ENCODE measurements around the gene EFCAB6. TPM values are rescaled to one million over a fixed set of nuclear protein-coding genes. Genes with fewer than 3 reads are reported as not detected.

EFCAB6 gene
- polyA plus RNA-seq, 3 donors, result not detected

DNA sequence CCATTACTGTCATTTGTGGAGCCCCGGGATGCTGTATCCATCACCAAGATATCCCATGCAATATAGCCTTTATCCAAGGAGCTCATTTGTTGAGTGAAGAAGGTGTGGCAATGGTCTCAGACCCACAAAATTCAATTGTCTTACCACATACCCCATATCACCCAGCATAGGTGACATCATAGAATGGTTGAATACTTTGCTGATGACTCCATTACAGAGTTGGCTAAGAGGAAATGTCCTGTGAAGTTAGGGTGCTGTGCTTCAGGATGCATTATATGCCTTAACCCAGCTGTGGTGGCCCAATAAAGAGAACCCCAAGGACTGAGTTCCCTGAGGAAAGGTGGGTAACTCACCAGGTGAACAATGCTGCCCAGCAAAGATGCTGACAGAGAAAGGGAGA, 113.7 kb downstream of the EFCAB6 start:
- no peak overlapping the region for H2AFZ ChIP-seq (ENCODE audit: insufficient read depth, low read depth, low read length, poor library complexity, severe bottlenecking)
- TF ChIP-seq, protein P1, sequence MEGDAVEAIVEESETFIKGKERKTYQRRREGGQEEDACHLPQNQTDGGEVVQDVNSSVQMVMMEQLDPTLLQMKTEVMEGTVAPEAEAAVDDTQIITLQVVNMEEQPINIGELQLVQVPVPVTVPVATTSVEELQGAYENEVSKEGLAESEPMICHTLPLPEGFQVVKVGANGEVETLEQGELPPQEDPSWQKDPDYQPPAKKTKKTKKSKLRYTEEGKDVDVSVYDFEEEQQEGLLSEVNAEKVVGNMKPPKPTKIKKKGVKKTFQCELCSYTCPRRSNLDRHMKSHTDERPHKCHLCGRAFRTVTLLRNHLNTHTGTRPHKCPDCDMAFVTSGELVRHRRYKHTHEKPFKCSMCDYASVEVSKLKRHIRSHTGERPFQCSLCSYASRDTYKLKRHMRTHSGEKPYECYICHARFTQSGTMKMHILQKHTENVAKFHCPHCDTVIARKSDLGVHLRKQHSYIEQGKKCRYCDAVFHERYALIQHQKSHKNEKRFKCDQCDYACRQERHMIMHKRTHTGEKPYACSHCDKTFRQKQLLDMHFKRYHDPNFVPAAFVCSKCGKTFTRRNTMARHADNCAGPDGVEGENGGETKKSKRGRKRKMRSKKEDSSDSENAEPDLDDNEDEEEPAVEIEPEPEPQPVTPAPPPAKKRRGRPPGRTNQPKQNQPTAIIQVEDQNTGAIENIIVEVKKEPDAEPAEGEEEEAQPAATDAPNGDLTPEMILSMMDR (IDR thresholded peaks at IDR 0.05), result no peak
- no peak overlapping the region for H3K27ac ChIP-seq (ENCODE audit: low read depth in 1 of 2, low read length in 2 of 2)
- WGBS (ENCODE audit: insufficient coverage), result no CpG with 5 or more reads among the region's 1 CpG
- Mint-ChIP-seq H3K4me3 (no peak overlapping the region), H3K27me3 (ENCODE audit: low read depth in 3 of 3) (peaks cover 3 to 5% (median 4%) of the 10 kb centered on the region in 3 donors), H3K36me3 (no peaks in the 10 kb centered on the region), H3K9me3 (peaks cover 0 to 11% (median 7%) of the 10 kb centered on the region in 7 donors), H3K4me1 (no peaks in the 10 kb centered on the region), H3K27ac (no peak overlapping the region)
- peaks cover 0 to 5% of the 10 kb centered on the region in 2 donors for H3K27me3 ChIP-seq (ENCODE audit: control insufficient read depth in 2 of 2, insufficient read depth in 2 of 2, low read length in 2 of 2)
- H3K4me2 ChIP-seq (replicated peaks; ENCODE audit: extremely low read depth, low read length, poor library complexity, severe bottlenecking), result no peak overlapping the region
- intact Hi-C loops (cut with micrococcal nuclease), result no loop called here
- H3K9me3 ChIP-seq (replicated peaks in 1 of 2; ENCODE audit: control insufficient read depth in 1 of 2, insufficient read depth in 1 of 2, low read length in 2 of 2), result peaks cover 0 to 12% of the 10 kb centered on the region in 2 donors
- no peak overlapping the region for H3K9ac ChIP-seq (ENCODE audit: insufficient read depth, low read length, poor library complexity, severe bottlenecking)
- DNase-seq, result no peak
- H3K4me3 ChIP-seq (replicated peaks in 1 of 3; ENCODE audit: low read depth in 2 of 3, low read length in 3 of 3), result no peak overlapping the region
- H3K36me3 ChIP-seq (replicated peaks in 1 of 2; ENCODE audit: control insufficient read depth in 1 of 2, insufficient read depth in 2 of 2, low read length in 2 of 2), result no peaks in the 10 kb centered on the region
- no peaks in the 10 kb centered on the region for H3K79me2 ChIP-seq (ENCODE audit: insufficient read depth, low read length)
- no peaks in the 10 kb centered on the region for H3K4me1 ChIP-seq (ENCODE audit: control insufficient read depth in 1 of 2, insufficient read depth in 2 of 2, low read length in 2 of 2)
- no peaks in the 10 kb centered on the region for H4K20me1 ChIP-seq (ENCODE audit: insufficient read depth, low read length)

DNA sequence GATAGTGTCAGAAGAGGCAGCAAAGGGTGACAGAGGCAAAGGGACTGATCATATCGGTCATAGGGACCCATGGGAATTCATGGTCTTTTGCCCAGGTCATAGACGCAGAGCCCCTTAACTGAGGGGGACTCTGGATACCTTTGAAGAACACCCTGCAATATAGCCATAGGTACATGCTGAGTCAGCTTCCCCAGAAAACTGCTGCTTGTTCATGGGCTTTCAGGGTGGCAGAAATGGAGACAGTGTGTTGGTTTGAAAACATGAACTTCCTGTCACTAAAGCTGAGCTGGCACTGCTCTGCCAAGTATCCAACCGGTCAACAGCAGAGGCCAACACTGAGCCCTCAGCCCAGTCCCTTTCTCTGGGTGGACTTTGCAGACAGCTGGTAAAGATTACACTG, 114.2 kb downstream of the EFCAB6 start:
- Mint-ChIP-seq H3K4me3 (no peak overlapping the region), H3K27ac (no peak overlapping the region), H3K9me3 (peaks cover 0 to 6% (median 3%) of the 10 kb centered on the region in 7 donors), H3K4me1 (no peaks in the 10 kb centered on the region), H3K27me3 (ENCODE audit: low read depth in 3 of 3) (peaks cover 3 to 5% (median 4%) of the 10 kb centered on the region in 3 donors), H3K36me3 (no peaks in the 10 kb centered on the region)
- H3K9me3 ChIP-seq (replicated peaks in 1 of 2; ENCODE audit: control insufficient read depth in 1 of 2, insufficient read depth in 1 of 2, low read length in 2 of 2), result peaks cover 0 to 9% of the 10 kb centered on the region in 2 donors
- DNase-seq, result no peak
- no peak overlapping the region for H3K9ac ChIP-seq (ENCODE audit: insufficient read depth, low read length, poor library complexity, severe bottlenecking)
- WGBS (ENCODE audit: insufficient coverage), result 93% methylated on average over 3 of the region's 3 CpGs
- H3K27ac ChIP-seq (ENCODE audit: low read depth in 1 of 2, low read length in 2 of 2), result no peak overlapping the region
- no peaks in the 10 kb centered on the region for H3K36me3 ChIP-seq (replicated peaks in 1 of 2; ENCODE audit: control insufficient read depth in 1 of 2, insufficient read depth in 2 of 2, low read length in 2 of 2)
- no peak overlapping the region for H3K4me2 ChIP-seq (replicated peaks; ENCODE audit: extremely low read depth, low read length, poor library complexity, severe bottlenecking)
- H3K4me1 ChIP-seq (ENCODE audit: control insufficient read depth in 1 of 2, insufficient read depth in 2 of 2, low read length in 2 of 2), result no peaks in the 10 kb centered on the region
- TF ChIP-seq, protein P1 (IDR thresholded peaks at IDR 0.05), result no peak
- no peak overlapping the region for H3K4me3 ChIP-seq (replicated peaks in 1 of 3; ENCODE audit: low read depth in 2 of 3, low read length in 3 of 3)
- H3K79me2 ChIP-seq (ENCODE audit: insufficient read depth, low read length), result no peaks in the 10 kb centered on the region
- H4K20me1 ChIP-seq (ENCODE audit: insufficient read depth, low read length), result no peaks in the 10 kb centered on the region
- intact Hi-C loops (cut with micrococcal nuclease), result no loop called here
- no peak overlapping the region for H2AFZ ChIP-seq (ENCODE audit: insufficient read depth, low read depth, low read length, poor library complexity, severe bottlenecking)
- H3K27me3 ChIP-seq (ENCODE audit: control insufficient read depth in 2 of 2, insufficient read depth in 2 of 2, low read length in 2 of 2), result peaks cover 0 to 5% of the 10 kb centered on the region in 2 donors

Measured in CD14-positive monocyte (primary cell).